Epithelial cell of esophagus (primary cell): ENCODE results near the gene BICD2.
"Not testable (repeated sequence)": the region's sequence is repeated elsewhere in the genome, so short reads cannot be mapped to it uniquely, and the experiment has no call there.

Source experiments
- DNase-seq: peaks from one replicate; pipeline ENCODE4 v3.0.0; 2010; ENCODE audit warnings: low read depth
- H3K4me3 ChIP-seq: 2 replicates; pipeline ENCODE4 v1.5.1; 2011; ENCODE audit warnings: mild to moderate bottlenecking, low read length, control low read depth
- CTCF ChIP-seq: IDR thresholded peaks from 2 replicates; pipeline ENCODE4 v1.5.1; 2011; ENCODE audit warnings: low read depth, mild to moderate bottlenecking, low read length, control low read depth, inconsistent platforms; ENCODE audit not compliant: insufficient read depth; ENCODE audit errors: missing control alignments

Gene BICD2

GRCh38 chr9:92770360-92770995 lies 5.8 kb upstream of the BICD2 start:
- no peak overlapping the region for H3K4me3 ChIP-seq
- peak; percentile 99 for DNase-seq
- peak; percentile 8 for TF ChIP-seq CTCF

DNA sequence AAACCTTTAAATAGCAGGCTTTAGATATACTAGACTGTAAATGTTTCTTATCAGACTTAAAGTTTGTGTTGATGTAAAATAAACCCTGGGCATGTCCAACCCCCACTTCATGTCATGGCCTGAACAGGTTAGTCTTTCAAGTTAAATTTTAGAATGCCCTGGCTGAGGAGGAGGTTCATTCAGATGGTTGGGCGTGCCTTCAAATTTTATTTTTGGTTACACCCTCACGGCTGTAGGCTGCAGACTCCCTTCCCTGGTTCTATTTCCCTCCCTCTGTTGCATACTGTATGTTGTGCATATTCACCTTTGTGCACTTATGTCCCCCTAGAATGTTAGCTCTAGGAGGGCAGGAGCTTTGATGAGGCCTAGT lies 5.3 kb upstream of the BICD2 start:
- DNase-seq = no peak
- no peak for TF ChIP-seq CTCF
- H3K4me3 ChIP-seq = no peak overlapping the region

DNA sequence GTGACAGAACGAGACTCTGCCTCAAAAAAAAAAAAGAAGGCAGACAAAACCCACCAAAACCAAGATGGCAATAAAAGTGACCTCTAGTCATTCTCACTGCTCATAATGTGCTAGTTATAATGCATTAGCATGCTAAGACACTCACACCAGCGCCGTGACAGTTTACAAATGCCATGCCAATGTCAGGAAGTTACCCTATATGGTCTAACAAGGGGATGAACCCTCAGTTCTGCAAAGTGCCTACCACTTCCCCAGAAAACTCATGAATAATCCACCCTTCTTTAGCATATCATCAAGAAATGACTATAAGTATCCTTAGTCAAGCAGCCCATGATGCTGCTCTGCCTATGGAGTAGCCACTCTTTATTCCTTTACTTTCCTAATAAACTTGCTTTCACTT lies 4.7 kb upstream of the BICD2 start:
- DNase-seq = no peak
- H3K4me3 ChIP-seq = no peak overlapping the region
- TF ChIP-seq CTCF = no peak

DNA sequence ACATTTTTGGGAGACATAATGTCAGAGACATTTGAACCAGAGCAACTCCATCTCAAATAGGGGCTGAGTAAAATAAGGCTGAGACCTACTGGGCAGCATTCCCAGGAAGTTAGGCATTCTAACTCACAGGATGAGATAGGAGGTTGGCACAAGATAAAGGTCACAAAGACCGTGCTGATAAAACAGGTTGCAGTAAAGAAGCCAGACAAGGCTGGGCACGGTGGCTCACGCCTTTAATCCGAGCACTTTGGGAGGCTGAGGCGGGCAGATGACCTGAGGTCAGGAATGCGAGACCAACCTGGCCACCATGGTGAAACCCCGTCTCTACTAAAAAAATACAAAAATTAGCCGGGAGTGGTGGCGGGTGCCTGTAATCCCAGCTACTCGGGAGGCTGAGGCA lies 4.2 kb upstream of the BICD2 start:
- not testable (repeated sequence) for H3K4me3 ChIP-seq, DNase-seq

GRCh38 chr9:92767066-92768054 lies 2.7 kb upstream of the BICD2 start:
- H3K4me3 ChIP-seq = no peak overlapping the region
- no peak for DNase-seq
- TF ChIP-seq CTCF = no peak

DNA sequence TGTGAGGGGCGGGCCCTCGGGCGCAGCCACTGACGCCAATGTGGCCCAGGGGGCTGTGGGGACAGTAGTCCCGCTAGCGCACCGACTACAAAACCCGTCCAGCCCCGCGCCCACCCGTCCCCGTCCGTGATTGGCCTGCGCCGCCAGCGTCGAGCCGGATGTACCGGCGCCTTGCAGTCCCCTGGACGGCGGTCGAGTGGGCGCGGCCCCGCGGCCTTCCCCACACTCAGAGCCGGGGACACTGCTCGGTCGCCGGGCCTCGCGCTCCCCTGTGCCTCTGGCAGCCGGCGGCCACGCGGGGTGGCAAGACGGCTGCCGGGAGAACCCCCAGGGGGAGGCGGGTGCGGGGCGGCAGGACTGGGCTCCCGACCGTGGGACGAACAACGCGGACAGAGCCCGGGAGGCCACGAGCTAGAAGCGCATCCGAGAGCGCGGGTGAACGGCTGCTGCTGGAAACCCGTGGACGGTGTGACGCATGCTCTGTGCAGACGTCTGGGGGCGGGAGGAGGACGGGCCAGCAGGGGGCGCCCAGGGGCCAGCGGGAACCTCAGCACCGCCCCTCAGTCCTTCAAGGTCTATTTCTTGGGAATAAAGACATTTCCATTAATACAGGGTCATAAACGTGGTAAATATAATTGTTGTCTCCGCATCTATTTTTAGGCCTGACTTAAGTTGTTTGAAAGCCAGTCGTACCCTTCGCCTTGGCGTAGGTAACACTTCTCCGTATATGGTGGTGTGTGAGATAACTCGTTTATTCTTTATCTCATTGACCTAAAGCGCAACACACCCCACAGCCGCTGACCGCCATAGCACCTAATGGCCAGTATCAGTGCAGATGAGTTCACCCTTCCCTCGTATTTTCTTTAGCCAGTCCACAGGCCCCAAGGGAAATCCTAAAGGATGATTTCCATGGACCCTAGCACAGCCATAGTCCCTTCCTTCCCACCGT lies 629 bp upstream of the BICD2 start:
- peak; percentile 88 for TF ChIP-seq CTCF
- peak; percentile 98 for DNase-seq
- peak overlapping the region; percentile 52 for H3K4me3 ChIP-seq
